MM.1S (cell line): ENCODE results near the gene NCS1.

Source experiments
- DNase-seq: peaks from one replicate; pipeline ENCODE4 v3.0.0-alpha.2; 2015
- H2AFZ ChIP-seq: fragments of 300-600 bp; sonication (generic); 2 replicates; pipeline ENCODE4 v1.6.0; 2016; ENCODE audit warnings: antibody characterized with exemption, low read length
- H3F3A ChIP-seq: fragments of 300-600 bp; sonication (generic); 2 replicates; pipeline ENCODE4 v1.6.1; 2016; ENCODE audit warnings: mild to moderate bottlenecking, antibody characterized with exemption, low read length, moderate library complexity, mixed read lengths; ENCODE audit not compliant: insufficient read depth
- H3K27ac ChIP-seq: fragments of 300-600 bp; sonication (generic); 2 replicates; pipeline ENCODE4 v1.5.1; 2016; ENCODE audit warnings: mild to moderate bottlenecking, low read length
- H3K27me3 ChIP-seq: fragments of 300-600 bp; sonication (generic); replicated peaks from 2 replicates; pipeline ENCODE4 v1.6.0; 2016; ENCODE audit warnings: low read length; ENCODE audit not compliant: insufficient read depth
- H3K36me3 ChIP-seq: fragments of 300-600 bp; sonication (generic); replicated peaks from 2 replicates; pipeline ENCODE4 v1.6.1; 2016; ENCODE audit warnings: mild to moderate bottlenecking, low read length, mixed read lengths; ENCODE audit not compliant: insufficient read depth
- H3K4me1 ChIP-seq: fragments of 300-600 bp; sonication (generic); 2 replicates; pipeline ENCODE4 v1.6.1; 2016; ENCODE audit warnings: low read length, mixed read lengths
- H3K4me2 ChIP-seq: fragments of 300-600 bp; sonication (generic); 2 replicates; pipeline ENCODE4 v1.6.0; 2016; ENCODE audit warnings: low read depth, low read length
- H3K4me3 ChIP-seq: fragments of 300-600 bp; sonication (generic); 2 replicates; pipeline ENCODE4 v1.5.1; 2016; ENCODE audit warnings: low read length, mixed read lengths
- H3K79me2 ChIP-seq: fragments of 300-600 bp; sonication (generic); 2 replicates; pipeline ENCODE4 v1.6.1; 2016; ENCODE audit warnings: mixed run types, low read length, mixed read lengths
- H3K9ac ChIP-seq: fragments of 300-600 bp; sonication (generic); 2 replicates; pipeline ENCODE4 v1.6.1; 2016; ENCODE audit warnings: low read length, mixed read lengths
- H3K9me2 ChIP-seq: fragments of 300-600 bp; sonication (generic); replicated peaks from 2 replicates; pipeline ENCODE4 v1.6.1; 2016; ENCODE audit warnings: mild to moderate bottlenecking, low read length, mixed read lengths; ENCODE audit not compliant: insufficient read depth
- H3K9me3 ChIP-seq: fragments of 300-600 bp; sonication (generic); replicated peaks from 2 replicates; pipeline ENCODE4 v1.6.1; 2016; ENCODE audit warnings: mild to moderate bottlenecking, low read length, mixed read lengths; ENCODE audit not compliant: insufficient read depth
- H4K20me1 ChIP-seq: fragments of 300-600 bp; sonication (generic); 2 replicates; pipeline ENCODE4 v1.6.1; 2016; ENCODE audit warnings: mild to moderate bottlenecking, low read length, moderate library complexity, mixed read lengths; ENCODE audit not compliant: insufficient read depth
- CTCF ChIP-seq: fragments of 300-600 bp; sonication (generic); IDR thresholded peaks from 2 replicates; pipeline ENCODE4 v1.5.1; 2016; ENCODE audit warnings: antibody characterized with exemption, low read length, mixed read lengths
- EZH2 ChIP-seq: fragments of 300-600 bp; sonication (generic); optimal IDR thresholded peaks from 2 replicates; pipeline ENCODE3; 2017; ENCODE audit warnings: low read depth, mild to moderate bottlenecking, antibody characterized with exemption, low read length, mixed read lengths
- EZH2phosphoT487 ChIP-seq: fragments of 300-600 bp; sonication (generic); IDR thresholded peaks from 2 replicates; pipeline ENCODE4 v1.6.1; 2018; ENCODE audit warnings: antibody characterized with exemption, low read length

The NCS1 gene

DNA sequence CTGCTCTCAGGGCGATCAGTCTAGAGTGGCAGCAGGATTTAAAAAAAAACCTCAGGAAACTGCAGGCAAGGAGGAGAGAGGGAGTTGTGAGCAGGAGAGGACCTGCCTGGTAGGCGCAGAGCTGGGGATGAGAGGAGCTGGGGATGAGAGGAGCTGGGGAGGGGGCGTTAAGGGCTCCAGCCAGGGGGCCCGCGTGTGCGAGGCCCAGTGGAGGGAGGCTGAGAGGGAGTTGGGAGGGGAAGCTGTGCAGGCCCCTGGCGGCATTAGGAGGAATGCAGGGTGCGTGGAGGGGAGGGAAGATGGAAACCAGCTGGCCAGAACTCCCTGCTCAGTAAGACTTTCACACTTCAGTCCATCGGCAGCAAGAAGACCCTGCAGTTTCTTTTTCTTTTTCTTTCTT lies 48.1 kb downstream of the NCS1 start:
- no peak overlapping the region for H3K9ac ChIP-seq
- no peak overlapping the region for H3K27ac ChIP-seq
- no peaks in the 10 kb centered on the region for H4K20me1 ChIP-seq
- peaks cover 75% of the 10 kb centered on the region for H3K27me3 ChIP-seq
- no peak for DNase-seq
- no peak for TF ChIP-seq CTCF
- TF ChIP-seq EZH2, result no peak
- no peak for TF ChIP-seq EZH2phosphoT487
- no peaks in the 10 kb centered on the region for H3K9me3 ChIP-seq
- H3K4me3 ChIP-seq, result no peak overlapping the region
- no peaks in the 10 kb centered on the region for H3K9me2 ChIP-seq
- H3K4me1 ChIP-seq, result no peaks in the 10 kb centered on the region
- no peaks in the 10 kb centered on the region for H3K36me3 ChIP-seq
- no peaks in the 10 kb centered on the region for H3K79me2 ChIP-seq
- H3K4me2 ChIP-seq, result no peak overlapping the region
- no peak overlapping the region for H2AFZ ChIP-seq
- no peaks in the 10 kb centered on the region for H3F3A ChIP-seq

GRCh38 chr9:130222833-130223232 lies 50.6 kb downstream of the NCS1 start:
- Histone ChIP-seq H3K9ac (no peak overlapping the region), H3K4me3 (no peak overlapping the region), H3K9me3 (no peaks in the 10 kb centered on the region), H3K27me3 (peaks cover 77% of the 10 kb centered on the region), H3K4me1 (no peaks in the 10 kb centered on the region), H3K27ac (no peak overlapping the region), H3K4me2 (no peak overlapping the region), H3F3A (no peaks in the 10 kb centered on the region), H3K79me2 (no peaks in the 10 kb centered on the region), H2AFZ (no peak overlapping the region), H3K36me3 (no peaks in the 10 kb centered on the region), H3K9me2 (no peaks in the 10 kb centered on the region), H4K20me1 (no peaks in the 10 kb centered on the region)
- no peak for DNase-seq
- TF ChIP-seq EZH2 (no peak), EZH2phosphoT487 (no peak), CTCF (no peak)

- H3K27me3 ChIP-seq, result peaks cover 71% of the 10 kb centered on the region
- no peak for DNase-seq
- no peak overlapping the region for H3K9ac ChIP-seq
- no peak for TF ChIP-seq EZH2
- no peak for TF ChIP-seq EZH2phosphoT487
- no peak overlapping the region for H3K4me2 ChIP-seq
- H3K4me3 ChIP-seq, result no peak overlapping the region
- H2AFZ ChIP-seq, result no peak overlapping the region
- no peaks in the 10 kb centered on the region for H3K9me3 ChIP-seq
- no peaks in the 10 kb centered on the region for H3K9me2 ChIP-seq
- H3K79me2 ChIP-seq, result no peaks in the 10 kb centered on the region
- H3K36me3 ChIP-seq, result no peaks in the 10 kb centered on the region
- H3K27ac ChIP-seq, result no peak overlapping the region
- H3K4me1 ChIP-seq, result no peaks in the 10 kb centered on the region
- no peaks in the 10 kb centered on the region for H4K20me1 ChIP-seq
- no peaks in the 10 kb centered on the region for H3F3A ChIP-seq
Observed at GRCh38 chr9:130225071-130225470, 52.9 kb downstream of the NCS1 start.

- no peaks in the 10 kb centered on the region for H3K9me2 ChIP-seq
- H3K36me3 ChIP-seq, result no peaks in the 10 kb centered on the region
- no peak overlapping the region for H3K4me3 ChIP-seq
- no peak overlapping the region for H3K4me2 ChIP-seq
- no peak for DNase-seq
- no peak overlapping the region for H3K9ac ChIP-seq
- no peak overlapping the region for H3K27ac ChIP-seq
- H3K4me1 ChIP-seq, result no peaks in the 10 kb centered on the region
- H3K9me3 ChIP-seq, result no peaks in the 10 kb centered on the region
- H3K27me3 ChIP-seq, result peaks cover 70% of the 10 kb centered on the region
- no peaks in the 10 kb centered on the region for H3F3A ChIP-seq
- no peak for TF ChIP-seq CTCF
- no peak for TF ChIP-seq EZH2phosphoT487
- H3K79me2 ChIP-seq, result no peaks in the 10 kb centered on the region
- no peak overlapping the region for H2AFZ ChIP-seq
- H4K20me1 ChIP-seq, result no peaks in the 10 kb centered on the region
Observed at GRCh38 chr9:130225586-130225985, 53.4 kb downstream of the NCS1 start.
